Measurements from ENCODE around the gene GARRE1.
"Not testable (repeated sequence)": the region's sequence is repeated elsewhere in the genome, so short reads cannot be mapped to it uniquely, and the experiment has no call there.

Gene GARRE1

DNA sequence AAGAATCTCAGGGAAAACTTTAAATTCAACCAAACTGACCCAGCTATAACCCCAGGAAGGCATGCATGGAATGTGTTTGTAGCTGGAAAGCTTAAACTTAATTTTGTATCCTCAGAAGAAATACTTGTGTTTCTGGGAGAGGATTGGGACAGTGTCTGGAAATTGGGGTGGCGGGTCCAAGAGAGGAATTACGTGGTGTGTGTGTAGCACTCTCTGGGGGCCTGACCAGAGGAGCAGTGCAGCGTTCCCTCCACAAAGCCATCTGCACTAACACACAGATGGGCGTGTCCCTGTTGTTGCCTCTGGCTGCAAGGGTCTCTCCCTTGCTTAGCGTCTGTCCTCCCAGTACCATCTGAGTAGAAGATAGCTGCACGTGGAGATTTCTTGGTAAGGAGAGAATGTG lies 6.4 kb downstream of the GARRE1 start:
- DNase-seq = no peak

DNA sequence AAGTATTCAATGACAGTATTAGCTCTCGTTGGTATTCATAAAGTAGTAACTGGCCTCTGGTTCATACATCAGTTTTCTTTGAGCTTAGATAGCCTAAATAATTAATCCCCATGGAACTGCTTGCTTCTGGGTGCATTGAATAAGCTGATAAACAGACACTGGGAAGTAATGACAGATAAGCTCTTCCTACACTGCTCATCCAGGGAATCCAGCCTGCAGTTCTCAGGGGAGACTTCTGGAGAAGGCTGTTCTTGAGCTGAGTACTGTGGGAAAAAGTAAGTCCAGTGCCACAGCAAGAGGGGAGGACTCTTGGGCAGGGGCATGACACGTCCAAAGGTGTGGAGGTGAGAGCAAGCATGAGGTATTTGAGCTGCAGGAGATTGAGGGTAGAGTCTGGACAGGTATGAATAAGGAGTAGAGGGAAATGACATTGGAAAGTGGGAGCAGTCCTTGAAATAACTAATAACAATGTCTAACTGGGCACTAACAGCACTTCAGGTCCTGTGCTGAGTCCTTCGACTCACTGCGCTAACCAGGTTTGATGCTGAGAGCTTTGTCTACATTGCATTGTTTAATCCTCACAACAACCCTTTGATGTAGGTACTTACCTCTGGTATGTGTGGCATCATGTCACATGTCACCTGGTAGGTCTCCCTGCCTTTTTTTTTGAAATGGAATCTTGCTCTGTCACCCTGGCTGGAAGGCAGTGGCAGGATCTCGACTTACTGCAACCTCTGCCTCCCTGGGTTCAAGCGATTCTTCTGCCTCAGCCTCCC lies 7.2 kb downstream of the GARRE1 start:
- DNase-seq = no peak

DNA sequence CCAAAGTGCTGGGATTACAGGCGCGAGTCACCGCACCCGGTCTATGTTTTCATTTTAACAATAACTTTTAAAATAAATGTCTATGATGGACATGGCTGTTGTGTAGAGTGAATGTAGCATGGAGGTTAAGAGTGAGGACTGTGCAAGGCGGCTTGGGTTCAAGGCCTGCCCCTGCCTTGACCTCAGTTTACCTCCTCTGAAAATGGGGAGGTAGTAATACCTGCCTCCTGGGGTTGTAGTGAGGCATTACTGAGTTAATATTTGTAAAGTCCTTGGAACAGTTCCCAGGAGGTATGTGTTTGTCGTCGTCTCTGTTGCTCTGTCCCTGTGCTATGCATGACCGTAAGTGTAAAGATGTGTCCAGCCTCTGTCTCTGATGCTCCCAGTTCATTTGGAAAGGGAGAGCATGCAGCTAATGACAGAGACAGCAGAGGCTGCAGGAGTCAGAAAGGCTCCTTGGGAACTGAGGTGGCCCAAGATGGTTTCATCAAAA lies 9.4 kb downstream of the GARRE1 start:
- no peak for DNase-seq

DNA sequence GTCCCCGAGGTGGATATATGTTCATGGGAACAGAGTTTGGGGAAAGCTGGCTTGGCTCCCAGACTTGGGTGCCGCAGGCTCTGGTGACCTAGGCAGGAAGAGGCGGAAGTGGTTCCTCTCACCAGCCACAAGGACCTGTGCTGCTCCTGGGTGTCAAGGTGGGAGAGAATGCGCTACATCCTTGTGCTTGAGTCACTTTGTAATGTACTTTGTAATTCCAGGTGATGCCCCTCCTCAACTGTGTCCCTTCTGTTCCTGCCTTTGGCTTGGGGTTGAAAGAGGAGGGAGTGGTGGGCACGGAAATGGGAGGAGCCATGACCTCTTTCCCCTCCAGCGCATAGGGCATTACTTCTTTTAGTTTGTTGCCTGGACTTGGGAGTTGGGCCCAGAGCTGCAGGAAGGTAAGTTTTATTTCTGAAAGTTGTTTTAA lies 10.9 kb downstream of the GARRE1 start:
- no peak for DNase-seq

DNA sequence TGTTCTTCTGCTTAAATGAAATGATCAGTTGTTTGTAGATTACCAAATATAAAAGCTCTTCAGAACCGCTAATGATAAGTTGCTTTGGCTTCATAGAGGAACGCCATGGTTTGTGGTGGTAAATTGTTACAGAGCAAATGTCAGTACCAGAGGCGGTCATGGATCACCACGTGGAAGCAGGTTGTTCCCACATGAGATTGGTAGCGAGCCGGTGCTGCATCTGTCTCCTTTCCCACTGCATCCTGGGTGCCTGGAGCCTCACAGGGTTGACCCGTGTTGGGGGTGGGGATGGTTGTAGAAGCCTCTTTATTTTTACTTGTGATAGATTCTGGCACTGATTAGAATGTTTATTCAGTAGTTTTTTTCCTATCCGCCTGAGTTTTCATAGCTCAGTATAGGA lies 14.7 kb downstream of the GARRE1 start:
- no peak for DNase-seq

DNA sequence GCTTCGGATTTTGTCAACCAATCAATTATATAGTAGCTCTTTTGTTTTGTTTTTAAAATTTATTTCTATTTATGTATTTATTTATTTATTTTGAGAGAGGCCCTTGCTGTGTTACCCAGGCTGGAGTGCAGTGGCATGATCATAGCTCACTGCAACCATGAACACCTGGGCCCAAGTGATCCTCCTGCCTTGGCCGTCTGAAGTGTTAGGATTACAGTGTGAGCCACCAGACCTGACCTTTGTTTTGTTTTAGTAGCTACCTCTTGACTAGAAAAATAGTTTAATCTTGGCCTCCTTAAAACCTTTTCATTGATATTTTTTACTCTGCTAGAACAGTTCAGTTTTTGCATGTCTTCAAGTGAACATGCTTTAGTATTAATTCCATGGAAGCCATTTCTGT lies 15.1 kb downstream of the GARRE1 start:
- DNase-seq = no peak

DNA sequence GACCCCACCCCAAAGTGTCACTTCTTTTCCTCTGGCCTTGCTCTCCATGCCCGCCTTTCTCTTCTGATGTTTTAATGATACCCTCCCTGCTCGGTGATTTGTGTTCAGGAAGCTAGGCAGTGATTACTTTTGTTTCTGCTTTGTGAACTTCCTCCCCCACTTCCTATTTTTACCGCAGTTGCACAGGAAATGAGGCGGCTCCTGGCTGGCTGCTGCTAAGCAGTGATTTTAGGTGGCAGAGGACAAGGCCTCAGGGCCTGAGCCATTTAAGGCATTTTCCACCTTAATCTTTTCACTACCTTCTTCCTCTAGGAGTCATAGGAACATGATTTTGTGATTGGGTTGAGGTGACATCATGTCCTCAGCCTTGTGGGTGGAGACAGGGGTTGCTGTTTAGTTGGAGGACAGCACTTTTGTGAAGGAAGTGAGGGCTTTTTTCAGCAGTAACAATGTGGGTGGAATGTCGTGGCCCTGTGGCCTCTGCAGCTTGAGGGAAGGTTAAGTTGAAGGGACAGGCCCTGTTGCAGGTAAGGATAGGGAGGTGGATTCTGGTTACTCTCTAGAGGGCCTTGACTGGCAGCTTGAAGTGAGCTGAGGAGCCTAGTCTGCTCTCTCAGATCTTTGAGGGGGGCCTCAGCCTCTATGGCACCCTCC lies 15.7 kb downstream of the GARRE1 start:
- DNase-seq = peak; percentile 5 to 47 (median 24)

DNA sequence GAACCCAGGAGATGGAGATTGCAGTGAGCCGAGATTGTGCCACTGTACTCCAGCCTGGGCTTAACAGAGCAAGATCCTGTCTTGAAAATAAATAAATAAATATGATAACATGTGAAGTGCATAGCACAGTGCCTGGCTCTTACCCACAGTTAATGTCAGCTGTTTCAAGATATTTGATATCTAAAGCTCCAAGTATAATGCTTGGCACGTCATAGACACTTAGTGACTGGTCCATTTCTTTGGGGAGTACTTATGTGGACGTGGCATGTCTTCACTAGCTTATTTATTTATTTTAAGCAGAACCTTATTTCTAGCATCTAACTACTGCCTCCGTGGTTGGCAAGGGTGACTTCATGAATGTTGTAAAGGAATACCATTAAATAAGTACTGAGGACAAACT lies 18.8 kb downstream of the GARRE1 start:
- no peak for DNase-seq

DNA sequence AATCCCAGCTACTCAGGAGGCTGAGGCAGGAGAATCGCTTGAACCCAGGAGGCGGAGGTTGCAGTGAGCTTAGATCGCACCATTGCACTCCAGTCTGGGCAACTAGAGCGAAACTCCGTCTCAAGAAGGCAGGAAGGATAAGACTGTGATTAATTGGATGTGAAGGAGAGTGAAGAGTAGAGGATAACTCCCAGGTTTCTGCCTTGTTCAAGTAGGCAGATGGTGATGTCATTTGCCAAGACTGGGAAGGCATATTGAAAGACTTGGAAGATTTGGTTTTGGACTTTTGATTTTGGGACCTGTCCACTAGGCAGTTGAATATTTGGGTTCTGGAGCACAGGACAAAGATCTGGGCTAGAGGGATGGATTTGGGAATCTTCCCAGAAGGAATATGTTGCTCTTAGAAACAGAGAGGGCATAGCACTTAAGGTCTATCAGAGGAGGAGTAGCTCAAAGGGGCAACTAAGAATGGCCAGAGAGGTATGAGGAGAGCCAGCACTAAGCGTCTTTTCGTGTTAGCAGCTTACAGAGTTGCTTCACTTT lies 20.0 kb downstream of the GARRE1 start:
- no peak for DNase-seq

DNA sequence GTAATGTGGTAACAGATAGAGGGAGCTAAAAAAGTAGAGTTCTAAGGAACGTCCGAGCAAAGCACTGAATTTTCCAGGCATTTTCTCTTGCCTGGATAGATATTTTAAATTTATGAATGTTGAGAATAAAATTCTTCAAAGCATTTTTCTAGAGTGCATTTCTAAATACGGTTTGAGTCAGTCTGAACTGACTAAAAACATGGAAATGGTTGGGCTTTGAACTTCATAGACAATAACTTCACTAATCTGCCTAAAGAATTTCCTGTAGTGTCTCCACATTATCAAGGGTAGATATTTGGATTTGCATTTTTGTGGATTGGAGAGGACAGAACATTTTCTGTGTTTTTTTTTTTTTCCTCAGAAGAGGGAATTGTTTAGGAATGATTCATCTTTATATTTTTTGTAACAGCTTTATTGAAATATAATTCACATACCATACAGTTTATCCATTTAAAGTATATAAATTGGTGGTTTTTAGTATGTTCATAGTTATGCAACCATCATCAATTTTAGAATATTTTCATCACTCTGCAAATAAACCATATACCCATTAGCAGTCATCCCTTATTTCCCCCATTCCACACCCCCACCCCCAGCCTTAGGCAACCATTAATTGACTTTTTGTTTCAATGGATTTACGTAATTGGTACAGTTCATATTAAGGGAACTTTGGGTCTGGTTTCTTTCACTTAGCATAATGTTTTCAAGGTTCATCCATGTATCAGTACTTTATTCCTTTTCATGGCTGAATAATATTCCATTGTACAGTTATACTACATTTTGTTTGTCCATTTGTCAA lies 20.7 kb downstream of the GARRE1 start:
- DNase-seq = no peak

DNA sequence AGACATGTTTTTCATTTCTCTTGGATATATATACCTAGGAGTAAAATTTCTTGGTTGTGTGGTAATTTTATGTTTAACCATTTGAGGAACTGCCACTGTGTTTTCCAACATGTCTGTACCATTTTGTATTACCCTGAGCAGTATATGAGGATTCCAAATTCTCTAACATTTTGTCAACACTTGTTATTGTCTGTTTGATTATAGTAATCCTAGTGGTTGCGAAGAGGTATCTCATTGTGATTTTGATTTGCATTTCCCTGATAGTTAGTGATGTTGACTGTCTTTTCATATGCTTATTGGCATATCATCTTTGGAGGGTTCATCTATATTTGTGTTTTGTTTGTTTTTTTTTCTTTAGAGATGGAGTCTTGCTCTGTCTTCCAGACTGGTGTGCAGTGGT lies 21.4 kb downstream of the GARRE1 start:
- no peak for DNase-seq

DNA sequence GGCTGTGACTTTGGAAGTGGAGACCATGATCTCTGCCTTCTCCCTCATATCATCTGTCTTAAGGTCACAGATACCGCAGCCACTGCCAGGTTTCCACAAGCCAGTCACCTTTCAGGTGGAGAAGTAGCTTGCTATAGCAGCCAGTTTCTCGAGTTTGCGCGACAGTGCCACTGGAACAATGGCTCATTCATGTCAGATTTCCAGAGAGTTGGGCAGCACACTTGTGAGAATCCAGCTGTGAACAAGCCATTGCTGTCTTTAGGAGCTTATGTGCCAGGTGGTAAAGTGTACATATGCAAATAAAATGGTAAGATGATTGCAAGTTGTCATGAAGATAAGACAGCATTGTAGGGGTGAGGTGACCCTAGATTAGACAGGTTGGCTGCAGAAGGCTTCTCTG lies 22.3 kb downstream of the GARRE1 start:
- DNase-seq = no peak

DNA sequence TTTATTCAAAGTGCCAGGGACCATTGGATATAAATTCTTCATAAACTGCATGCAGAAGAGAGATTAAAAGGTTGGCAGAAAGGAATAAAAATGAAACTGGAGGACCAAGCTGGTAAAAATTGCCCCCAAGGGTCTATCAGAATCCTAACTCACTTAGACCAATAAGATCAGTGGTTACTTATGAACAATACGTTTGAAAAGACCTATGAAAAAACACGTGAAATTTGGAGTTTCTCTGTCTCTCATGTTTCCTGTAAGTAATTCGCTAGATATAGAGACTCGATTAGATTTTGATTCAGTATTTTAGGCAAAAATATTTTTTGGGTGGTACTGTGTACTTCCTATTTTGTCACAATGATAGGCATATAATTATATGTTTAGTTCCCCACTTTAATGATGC lies 22.9 kb downstream of the GARRE1 start:
- DNase-seq = no peak

DNA sequence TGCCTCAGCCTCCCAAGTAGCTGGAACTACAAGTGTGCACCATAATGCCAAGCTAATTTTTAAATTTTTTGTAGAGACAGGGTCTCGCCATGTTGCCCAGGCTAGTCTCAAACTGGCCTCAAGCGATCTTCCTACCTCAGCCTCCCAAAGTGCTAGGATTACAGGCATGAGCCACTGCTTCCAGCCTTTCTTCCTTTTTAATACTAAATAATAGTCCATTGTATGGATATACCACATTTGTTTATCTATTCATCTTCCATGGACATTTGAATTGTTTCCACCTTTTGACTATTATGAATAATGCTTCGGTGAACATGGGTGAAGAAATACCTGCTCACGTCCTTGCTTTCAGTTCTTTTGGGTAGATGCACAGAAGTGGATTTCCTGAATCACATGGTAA lies 24.4 kb downstream of the GARRE1 start:
- no peak for DNase-seq

DNA sequence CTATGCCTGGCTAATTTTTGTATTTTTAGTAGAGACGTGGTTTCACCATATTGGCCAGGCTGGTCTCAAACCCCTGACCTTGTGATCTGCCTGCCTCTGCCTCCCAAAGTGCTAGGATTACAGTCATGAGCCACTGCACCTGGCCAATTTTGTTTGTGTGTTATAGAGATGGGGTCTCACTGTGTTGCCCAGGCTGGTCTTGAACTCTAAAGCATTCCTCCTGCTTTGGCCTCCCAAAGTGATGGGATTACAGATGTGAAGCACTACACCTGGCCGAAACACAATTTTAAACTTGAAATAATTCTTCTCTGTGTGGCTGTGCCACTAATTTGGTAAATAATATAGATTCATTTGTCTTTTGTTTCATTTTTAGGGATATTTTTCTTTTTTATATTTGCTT lies 27.1 kb downstream of the GARRE1 start:
- DNase-seq = not testable (repeated sequence)

DNA sequence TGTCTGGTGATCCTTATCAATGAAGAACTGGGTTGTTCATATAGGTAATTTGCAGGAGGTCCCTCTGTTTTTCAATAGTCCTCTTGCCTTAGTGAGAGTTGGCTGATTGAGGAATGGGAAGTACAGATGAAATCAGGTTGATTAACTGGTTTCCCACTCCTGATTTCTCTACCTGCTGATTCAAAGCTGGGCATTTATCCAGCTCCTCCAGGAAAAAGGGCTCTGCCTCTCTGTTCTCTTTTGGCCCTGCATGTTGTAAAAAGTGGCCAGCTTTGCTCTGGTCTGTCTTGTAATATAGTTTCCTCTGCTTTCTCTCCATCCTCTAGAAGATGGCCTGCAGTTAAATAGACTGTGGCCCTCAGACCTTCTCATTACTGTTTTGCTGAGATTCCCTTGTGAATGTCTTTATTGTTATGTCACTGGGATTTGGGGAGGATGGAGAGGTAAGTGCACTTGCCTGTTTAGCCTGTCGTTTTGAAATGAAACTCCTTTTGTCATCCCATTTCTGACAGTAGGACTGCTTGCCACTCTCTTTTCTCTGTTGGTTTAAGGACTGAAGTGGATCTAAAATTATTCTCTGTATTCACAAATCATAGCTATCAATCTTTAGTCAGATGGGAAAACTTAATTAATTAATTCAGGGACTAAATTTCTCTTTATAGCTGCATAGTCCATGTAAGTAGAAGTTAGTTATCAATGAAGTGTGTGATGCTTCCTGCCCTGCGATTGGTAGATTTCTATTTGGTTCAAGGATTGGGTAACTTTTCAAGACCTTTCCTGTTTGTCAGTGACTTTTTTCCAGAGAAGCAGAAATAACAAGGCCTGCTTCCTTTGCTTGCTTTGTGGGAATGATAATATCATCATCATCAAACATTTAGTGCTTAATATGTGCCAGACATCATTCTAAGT lies 28.5 kb downstream of the GARRE1 start:
- no peak for DNase-seq

DNA sequence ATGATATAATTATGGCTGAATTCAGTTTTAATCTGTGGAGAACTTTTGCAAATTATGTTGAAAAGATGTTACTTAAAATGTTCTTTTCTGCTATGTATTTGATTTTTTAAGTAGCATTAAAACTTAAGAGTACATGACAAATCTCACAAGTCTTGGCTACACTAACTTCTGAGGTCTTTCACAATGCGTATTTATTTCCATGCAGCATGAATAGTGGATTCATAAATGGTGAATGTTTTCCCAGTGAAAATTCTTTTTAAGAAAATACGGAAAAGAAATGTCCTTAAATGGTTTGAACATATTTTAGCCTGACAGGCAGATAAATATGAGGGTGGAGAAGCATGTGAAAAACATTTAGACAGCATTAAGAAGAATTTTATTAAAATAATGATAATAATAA lies 30.2 kb downstream of the GARRE1 start:
- no peak for DNase-seq

DNA sequence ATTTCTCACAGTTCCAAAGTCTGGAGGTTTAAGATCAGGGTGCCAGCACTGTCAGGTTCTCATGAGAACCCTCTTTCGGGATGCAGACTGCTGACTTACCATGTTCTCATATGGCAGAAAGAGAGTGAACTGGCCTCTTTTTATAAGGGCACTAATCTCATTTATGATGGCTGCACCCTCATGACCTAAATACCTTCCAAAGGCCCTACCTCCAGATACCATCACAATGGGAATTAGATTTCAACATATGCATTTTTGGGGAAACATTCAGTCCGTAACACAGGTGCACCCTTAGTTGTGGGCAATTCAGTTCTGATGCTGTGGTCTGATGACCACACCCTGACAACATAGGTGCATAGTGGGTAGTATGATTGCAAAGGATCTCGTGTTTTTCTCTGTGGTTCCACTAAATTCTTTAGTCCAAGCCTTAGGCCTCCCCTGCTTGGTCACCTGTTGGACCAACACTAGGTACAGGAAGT lies 33.3 kb downstream of the GARRE1 start:
- DNase-seq = no peak

DNA sequence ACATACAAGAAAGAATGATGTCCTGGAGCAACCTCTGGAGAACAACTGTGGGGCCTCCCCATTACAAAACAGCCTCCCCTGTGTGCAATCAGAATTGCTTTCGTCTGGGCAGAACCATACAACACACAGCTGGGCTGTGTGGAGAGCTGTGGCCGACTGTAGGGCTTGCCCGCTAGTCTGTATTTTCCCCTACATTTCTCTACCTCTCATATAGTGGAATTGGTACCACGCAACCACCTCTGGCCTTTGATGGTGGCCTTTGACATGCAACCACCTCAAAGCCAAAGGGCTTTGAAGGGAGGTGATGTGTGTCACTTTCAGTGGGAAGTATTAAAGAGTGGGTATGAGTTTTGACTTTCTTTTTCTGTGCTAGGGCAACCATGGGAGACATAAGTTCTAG lies 34.0 kb downstream of the GARRE1 start:
- DNase-seq = no peak

DNA sequence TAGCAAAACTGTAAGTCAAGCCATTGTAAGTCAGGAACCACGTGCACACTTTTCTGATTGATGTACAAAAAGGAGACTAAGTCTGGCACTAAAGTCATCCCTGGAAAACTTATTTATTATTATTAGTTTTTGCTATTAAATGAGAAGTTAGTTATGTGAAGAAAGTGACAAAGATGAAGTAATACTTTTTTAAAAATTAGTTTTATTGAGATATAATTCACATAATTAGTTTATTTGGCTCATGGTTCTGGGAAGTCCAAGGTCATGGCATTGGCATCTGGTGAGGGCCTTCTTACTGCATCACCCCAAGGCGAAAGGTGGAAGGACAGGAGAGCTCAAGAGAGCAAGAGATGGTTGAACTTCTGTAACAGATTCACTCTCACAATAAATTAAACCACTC lies 36.9 kb downstream of the GARRE1 start:
- no peak for DNase-seq

DNA sequence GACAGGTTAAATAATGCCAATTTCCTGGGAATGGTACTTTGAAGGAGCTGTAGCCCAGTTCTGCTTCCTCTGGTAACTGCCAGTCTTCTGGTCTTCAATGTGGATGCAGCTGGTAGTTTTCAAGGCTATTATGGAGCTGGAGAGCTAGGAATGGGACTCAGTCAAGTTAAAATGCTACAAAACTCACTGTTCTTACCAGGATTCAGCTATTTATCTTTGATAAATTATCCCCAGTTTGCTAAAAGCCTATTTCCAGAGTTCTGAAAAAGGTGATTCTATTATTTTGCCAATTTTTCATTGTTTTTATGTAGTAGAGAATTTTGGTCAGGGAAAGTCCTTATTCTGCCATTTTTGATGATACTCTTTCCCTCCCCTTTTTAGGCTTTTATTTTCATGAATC lies 40.7 kb downstream of the GARRE1 start:
- DNase-seq = no peak

DNA sequence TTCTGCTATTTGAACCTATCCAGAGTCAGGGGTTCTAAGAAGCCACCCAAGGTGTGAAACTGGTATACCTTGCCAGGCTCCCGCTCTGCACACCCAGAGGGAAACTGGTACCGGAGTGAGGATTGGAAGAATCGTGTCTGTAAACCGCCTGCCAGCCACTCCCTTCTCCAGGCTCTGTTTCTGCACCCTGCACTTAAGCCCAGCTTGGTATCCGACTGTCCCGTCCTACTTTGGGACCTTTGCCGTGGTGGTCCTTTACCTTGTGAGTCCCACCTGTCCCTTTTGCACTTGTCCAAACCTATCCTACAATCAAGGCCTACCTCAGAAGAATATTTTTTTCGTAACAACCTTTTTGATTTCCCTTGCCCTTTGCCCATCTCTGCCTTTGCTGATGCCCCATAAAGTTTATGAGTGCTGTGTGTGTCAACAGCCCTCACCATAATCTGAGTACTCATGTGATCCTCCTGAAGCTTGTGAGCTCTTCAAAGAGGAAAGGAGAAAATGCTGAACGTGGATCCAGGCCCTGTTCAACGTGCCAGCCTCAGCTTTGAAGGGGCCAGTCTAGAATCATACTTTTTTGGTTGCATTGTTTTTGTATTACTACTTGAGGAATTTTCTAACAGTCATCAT lies 44.7 kb downstream of the GARRE1 start:
- no peak for DNase-seq
